ENCODE measurements around the gene SMC3.
A peak's percentile ranks its signal among the peaks of the same experiment; 100 is the strongest.
"Not testable (repeated sequence)": the region's sequence is repeated elsewhere in the genome, so short reads cannot be mapped to it uniquely, and the experiment has no call there.

SMC3 gene

DNA sequence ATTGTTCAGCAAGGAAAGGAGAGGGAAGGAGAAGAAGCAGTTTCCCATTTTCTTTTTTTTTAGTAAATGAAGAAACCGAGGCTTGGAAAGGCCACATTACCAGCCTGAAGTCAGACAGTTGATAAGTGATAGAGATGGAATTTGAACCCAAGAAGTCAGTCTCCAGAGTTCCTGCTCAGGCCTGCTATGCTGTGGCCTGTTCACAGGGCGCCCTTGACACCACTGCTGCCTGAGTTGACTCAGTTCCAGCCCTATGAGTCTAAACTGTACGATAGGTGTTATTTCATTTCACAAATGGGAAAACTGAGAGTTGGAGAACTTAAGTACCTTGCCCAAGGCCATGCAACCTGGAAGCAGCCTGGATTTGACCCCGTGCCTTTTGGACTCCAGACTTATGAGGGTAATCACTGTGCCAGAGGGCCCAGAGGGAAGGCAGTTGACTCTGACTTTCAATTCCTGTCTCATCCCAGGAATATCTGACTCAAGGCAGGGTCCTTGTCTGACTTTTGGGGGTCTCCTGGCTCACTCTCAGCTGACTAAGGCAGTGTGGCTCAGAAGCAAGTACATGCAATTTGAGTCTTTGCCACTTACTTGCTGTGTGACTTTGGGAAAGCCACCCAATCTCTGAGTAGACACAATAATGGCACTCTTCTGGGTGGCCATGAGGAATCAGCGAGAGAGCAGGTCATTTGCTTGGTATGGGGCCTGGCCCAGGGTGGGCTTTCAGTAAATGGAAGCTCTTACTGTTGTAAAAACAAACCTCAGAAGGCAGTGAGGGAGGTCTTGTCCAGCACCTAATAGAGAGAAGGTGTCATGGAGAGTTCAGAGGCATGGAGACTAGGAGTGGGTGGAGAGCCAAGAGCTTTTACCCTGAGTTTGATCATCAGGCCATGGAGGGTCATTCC, 58.7 kb downstream of the SMC3 start:
- no peak for DNase-seq

DNA sequence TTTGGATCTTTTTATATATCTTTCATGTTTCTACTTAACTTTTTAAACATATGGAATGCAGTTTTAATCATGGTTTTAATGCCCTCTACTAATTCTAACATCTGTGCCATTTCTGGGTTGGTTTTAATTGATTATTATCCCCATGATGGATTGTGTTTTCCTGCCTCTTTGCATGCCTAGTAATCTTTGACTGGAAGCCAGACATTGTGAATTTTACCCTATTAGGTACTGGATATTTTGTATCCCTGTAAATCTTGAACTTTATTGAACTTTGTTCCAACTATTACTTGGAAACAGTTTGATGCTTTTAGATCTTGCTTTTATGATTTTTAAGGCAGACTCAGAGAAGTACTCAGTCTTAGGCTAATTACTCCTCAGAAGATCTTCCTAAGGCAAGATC, 60.7 kb downstream of the SMC3 start:
- no peak for DNase-seq

DNA sequence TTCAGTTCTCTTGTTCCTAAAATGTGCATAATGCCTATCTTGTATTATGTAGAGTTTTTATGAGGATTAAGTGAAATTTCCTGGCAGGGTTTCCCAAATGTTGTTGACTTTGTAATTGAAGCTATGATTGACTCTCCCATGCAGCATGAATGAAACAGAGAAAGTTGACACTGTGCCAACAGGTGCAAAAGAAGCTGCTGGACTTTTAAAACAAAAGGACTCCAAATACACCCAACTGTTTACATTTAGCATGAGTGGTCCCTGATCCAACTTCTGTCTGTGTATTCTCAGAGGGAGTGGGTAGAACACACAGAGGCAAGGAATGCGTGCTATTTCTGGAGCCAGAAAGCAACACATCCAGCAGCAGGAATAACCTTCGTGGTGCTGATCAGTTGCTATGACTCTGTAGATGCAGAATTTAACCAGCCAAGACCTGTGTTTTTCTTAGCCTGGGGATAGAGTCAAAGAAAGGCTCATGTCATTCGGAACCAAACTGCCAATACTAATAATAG, 62.2 kb downstream of the SMC3 start:
- DNase-seq, result peak; percentile 93

DNA sequence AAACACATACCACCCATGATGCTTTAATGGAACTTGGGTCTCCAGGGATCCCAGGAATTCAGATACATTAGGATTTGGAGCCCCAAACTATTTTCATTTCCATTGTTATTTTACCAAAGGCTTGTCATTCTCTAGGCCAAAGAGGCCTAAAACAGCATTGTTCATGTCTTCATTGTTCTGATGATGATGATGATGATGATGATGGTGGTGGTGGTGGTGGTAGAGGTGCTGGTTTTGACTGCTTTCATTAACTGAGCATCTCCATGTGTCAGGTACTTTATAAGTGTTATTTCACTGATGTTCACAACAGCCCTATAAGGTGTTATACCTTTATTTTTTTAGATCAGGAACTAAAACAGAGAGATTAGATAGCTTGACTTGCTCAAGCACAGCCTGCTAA, 64.4 kb downstream of the SMC3 start:
- no peak for DNase-seq

DNA sequence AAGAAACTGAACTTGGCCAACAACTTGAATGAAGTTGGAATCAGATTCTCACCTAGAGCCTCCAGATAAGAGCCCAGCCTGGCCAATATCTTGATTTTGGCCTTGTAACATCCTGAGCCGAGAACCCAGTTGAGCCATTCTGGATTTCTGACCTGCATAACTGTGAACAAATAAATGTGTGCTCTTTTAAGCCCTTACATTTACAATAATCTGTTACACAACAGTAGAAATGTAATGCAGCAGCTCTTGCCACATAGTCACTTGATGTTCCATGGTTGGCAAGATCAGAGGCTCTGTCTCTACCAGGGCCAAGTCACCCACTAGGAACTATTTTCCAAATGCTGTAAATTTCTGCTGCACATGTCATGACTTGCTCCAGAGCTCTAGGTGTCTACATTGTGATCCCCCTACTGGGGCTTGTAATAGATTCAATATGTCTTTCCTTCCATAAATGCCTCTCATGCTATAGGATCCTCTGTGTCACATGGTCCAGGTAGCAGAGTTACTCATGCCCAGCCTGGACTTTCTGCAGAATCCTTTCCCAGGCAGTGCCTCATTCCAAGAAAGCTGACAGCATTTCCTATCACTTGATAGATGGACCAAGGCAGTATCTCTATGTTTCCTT, 65.2 kb downstream of the SMC3 start:
- DNase-seq, result no peak

DNA sequence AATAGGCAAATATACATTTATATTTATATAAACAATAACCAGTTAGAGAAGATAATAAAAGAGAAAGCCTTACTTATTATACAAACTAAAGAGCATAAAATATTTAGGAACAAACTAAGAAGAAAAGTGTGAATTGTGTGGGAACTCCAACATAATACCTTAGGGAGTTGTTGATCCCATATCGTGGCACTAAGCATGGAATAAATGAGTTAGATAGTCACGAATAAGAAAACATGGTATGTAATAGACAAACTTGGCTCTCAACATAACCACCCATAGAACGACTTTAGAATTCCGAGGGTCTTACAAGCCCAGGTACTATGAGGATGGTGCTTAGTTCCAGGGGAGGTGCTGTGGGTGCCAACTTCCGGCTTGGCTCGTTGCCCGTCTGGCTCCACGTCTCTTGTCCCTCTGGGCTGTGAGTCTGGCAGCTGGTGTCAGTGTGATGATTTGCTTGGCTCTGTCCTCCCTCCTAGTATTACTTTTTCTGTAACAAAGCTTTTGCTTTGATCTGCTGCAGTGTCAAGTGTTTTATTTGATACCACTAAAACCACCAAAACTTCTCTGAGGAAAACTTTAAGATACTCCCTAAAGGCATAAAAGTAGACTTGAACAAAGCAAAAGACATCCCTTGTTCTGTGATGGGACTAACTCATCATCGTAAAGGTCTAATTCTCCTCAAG, 67.2 kb downstream of the SMC3 start:
- peak; percentile 95 for DNase-seq

DNA sequence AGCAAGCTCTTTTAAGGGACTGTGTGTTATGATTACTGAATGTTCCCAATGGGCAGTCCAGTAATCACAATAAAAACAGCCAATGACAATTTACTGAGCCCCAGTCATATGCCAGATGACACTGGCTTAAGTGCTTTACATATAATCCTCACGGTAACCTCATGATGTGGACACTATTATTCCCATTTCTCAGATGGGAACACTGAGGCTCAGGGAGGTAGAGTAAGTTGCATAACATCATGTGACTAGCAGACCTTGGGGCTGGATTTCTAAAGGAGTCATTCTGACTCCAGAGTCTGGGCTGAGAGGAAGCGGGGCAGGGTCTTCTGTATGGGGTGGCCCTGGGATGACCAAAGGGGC, 69.1 kb downstream of the SMC3 start:
- no peak for DNase-seq

DNA sequence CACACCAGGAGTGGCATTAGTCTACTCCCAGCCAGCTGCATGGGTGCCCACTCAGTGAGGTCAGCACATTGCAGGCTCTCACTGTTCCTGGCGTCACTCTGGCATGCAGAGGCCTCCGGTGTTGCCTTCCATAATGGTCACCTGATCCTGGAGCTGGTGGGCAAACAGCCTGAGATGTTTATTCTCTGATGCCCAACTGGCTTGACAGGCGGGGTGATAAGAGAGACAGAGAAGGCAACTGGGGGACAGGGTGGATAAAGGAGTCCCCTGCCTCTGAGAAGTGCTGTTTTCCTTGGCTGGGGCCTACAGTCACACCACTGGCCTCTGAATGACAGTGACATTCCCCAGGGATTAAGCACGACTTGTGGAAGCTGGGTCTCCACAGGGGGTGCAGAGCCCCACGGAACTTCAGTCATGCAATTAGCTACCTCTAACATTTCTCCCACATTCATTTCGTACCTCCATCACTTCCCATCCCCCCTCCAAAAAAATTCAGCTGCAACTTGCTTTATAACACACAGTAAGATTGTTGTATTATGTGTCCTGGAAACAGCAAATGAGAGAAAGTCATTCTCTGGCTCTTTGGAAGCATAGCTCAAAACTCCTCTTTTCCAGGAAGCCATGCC, 69.5 kb downstream of the SMC3 start:
- DNase-seq, result peak; percentile 36

DNA sequence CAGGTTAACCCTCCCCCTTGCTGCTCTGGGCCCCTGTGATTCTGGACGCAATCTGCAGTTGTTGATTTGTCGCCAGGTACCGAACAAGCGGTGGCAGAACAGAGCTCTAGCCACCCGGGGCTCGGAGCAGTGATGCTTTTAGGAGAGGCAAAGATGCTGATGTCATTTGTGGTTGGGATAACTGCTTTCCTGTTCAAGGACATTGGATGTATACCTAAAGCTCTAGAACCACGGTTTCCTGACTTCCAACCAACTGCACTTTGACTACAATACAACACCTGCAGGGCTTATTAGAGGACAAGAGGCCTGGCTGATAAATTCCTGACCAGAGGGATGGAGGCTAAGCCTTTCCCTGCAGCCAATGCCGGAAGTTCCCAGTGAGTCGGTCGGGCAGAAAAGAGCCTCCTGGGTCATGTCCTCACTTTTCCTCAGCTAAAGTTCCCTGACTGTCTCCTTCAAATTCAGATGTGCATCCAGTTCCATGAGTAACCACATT, 70.1 kb downstream of the SMC3 start:
- peak; percentile 66 for DNase-seq

DNA sequence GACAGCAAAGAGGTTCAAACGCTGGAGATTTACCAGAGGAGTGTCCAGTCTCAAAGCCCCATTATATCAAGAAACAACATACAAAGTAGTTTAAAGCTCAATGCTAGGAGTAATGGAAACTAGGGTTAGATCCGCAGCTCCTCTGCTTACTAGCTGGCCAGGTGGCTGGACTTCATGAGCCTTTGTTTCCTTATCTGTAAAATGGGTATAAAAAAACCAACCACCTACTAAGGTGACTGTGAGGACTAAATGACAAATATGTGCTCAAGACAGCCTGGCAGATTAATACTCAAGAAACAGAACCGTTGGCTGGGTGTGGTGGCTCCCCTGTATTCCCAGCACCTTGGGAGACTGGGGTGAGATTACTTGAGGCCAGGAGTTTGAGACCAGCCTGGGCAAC, 70.8 kb downstream of the SMC3 start:
- DNase-seq, result no peak

DNA sequence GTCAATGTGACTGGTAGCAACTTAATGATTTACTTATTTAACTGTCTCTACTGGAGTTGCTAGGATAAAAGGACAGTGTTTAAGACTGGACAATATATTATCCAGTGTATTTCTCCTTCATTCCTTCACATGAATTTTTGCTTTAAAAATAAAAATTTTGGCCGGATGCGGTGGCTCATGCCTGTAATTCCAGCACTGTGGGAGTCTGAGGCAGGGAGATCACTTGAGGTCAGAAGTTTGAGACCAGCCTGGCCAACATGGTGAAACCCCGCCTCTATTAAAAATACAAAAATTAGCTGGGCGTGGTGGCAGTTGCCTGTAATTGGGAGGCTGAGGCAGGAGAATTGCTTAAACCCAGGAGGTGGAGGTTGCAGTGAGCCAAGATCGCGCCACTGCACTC, 71.6 kb downstream of the SMC3 start:
- DNase-seq, result not testable (repeated sequence)

DNA sequence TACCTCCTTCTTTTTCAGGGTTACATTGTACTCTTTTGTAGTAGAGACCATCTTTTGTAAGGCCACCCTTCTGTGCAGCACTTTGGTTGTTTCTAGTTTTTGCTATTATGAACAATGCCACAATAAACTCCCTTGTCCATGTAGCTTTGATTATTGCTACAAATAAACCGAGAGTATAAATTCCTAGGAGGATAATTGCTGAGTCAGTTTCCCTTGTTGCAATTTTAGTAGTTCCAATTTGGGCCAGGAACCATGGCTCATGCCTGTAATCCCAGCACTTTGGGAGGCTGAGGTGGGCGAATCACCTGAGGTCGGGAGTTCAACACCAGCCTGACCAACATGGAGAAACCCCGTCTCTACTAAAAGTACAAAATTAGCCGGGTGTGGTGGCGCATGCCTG, 72.4 kb downstream of the SMC3 start:
- DNase-seq, result not testable (repeated sequence)

DNA sequence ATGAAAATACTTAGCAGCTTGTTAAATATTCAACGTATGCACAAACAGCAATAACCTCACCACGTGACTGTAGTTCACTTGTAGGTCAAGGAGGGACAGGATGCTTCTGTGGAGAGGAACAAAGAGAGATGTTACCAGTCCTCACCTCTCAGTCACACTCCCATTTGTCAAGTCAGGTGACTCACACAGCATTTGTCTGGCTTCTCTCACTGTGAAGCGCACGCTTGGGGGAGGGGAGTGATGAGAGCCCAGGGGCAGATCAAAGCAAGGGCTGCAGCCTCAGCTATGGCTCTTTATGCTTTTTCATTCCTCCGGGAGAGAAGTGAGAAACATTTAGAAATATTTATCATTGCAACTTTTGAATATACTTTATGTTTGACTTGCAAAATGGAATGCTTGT, 73.8 kb downstream of the SMC3 start:
- DNase-seq, result peak; percentile 98

DNA sequence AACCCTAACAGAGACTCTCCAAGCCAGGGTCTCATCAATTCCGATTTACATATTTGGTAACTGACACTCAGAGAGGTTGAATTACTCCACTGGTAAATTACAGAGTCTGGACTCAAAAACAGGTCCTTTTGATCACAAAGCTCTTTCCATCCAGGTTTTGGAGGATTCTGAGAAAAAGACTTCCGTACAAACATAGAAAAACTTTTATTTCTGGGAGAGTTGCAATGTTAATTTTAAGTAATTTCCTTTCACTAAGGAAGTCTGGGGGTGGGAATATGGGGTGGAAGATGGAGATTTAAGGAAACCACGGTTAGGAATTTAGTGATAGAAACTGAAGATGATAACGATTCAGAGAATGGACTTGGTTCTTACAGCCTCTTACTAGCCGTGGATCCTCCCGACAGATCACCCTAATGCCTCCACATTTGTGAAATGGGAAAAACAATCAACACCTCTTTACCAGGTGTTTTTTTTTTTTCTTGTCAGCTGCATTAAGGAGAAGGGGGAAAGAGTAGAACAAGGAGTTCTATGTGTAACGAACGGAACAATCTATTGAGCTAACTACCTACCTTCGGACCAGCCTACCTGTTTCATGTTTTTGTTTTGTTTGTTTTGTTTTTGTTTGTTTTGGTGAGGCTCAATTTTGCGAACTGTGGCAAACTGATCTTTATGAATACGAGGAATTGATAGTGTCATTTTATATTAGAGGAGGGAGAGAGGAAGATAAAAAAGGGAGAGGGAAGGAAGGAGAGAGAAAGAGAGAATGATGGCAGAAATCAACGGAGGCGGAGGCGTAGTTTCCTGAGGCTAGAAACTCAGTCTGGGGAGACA, 74.9 kb downstream of the SMC3 start:
- DNase-seq, result peak; percentile 61

DNA sequence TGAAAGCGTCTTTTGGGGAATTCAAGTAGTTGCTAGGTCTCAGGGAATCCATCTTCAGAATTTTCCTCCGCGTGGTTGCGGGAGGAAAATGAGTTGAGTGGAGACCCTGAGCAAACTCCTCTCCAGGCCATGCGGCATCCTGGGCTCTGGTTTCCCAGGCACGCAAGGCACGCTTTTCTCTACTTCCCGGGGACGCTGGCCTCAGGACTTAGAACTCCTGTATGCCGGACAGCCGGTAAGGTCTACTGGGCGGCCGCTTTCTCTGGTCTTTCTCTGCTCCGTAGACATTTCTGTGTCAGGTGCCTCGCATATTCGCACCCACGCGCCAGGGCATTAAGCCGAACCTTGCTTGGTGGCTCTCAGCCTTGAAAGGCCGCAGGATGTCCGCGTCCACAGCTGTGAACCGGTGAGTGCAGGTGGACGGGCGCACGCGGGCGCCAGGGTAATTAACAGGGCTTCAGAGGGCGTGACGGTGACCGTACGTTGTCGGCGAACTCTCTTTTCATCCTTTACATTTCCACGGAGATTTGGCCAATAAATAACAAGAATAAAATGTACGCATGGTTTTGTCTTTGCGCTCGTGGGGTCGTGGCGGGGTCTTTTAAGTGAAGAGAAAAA, 75.6 kb downstream of the SMC3 start:
- peak; percentile 92 for DNase-seq

DNA sequence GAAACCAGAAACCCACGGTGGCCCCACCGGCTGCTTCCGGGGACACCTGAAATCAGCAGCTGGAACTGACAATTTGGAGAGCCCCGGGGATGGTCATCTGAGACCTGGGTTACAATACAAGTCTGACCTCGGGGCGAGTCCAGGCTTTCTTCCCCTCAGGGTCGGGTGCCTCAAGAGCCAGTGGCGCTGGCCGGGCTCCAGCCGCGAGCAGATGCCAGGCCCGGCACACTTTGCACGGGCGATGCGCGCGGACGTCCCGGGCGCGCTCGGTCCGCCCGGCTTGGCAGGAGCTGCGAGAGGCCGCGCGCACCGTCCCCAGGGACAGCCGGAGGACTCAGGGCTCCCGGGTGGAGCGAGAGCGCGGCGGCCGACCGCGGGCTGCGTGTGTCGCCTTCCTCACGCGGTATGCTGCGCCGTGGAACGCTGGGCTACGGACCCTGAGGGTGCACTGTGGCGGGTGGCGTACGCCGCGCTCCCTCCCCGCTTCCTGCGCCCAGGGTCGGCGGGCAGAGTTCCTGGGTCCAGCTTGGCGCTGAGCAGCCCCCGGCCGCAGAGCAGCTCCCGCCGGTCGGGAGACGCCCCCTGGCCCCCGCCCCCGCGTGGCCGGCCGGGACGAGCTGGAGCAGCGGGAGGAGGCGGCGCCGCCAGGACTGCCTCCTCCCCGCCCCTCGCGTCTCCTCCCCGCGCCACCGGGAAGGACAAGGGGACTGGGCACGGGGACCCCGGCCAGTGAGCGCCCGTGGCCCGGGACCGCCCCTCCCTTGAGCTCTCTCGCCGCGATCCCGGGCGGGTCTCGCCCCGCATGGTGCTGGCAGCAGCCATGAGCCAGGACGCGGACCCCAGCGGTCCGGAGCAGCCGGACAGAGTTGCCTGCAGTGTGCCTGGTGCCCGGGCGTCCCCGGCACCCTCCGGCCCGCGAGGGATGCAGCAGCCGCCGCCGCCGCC, 76.4 kb downstream of the SMC3 start, which contains the start of gene RBM20:
RBM20 (plus strand) TSS at position 684 of the 945 bp plus-strand sequence; CDS start at position 803, 119 bp downstream.
- DNase-seq, result peak; percentile 89

DNA sequence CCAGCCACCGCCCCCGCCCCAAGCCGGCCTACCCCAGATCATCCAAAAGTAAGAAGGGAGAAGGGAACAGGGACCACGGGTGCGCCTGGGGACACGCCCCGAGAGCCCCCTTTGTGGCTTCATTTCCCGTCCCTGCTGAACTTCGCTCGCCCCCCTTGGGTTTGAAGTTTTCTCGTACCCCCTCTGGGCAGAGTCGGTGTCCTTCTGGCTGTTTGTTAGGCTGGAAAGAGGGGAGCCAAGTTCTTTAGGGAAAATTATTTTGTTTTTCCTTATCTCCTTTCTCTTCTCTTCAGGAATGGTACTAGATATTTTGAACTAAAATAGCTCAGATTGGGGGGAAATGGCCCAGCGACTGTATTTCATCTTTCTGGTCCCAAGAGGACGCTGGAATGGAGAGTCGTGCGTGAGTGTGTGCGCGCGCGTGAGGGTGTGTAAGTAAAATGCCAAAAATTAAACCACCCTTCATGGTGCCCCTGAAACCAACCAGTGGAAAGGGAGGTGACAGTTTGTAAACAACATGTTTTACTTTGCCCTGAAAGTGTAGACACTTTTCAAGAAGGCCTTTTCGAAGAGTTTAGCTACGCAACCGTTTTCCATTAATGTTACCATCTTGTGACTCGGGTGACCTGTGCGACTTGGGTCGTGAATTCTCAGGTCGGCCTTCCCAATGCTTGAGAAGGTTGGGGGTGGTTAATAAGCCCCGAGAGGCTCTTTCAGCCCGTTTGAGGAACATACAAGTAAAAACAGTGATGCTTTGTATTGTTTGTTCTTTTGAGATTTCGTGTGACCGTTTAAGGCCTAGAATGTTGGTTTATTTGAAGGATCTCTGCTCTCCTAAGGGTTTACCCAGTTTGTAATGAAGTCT, 77.3 kb downstream of the SMC3 start:
- DNase-seq, result peak; percentile 73

DNA sequence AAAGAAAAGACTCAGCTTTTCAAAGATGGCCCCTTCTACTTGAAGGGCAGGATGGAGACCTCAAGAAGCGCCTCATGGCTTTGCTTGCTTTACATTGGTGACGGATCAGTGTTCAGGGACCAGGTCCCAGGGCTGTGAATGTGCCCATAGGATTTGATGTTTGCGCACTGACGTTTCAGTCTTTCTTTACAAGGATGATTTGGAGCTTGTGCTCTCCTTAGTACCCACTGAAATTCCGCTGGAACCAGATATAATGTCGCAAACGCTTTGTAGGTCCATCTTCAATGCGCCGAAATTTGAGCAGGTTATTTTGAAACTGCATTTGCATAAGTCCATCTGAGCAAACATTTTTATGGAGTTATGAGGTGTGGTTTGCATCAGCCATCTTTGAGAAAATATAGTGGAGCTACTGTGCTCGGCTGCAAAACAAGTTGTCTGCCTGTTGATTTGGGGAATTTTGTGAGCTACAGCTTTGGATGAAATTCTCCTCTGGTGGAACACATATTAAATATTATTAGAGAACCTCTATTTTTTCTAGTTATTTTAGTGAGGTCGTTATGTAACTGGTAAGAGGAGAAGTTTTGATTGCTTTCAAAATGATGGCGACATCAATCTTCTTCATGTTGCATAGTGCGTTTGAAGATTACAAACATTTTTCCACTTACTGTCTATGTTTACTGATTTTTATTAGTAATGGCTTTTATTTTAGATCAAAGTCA, 79.1 kb downstream of the SMC3 start:
- peak; percentile 91 for DNase-seq

DNA sequence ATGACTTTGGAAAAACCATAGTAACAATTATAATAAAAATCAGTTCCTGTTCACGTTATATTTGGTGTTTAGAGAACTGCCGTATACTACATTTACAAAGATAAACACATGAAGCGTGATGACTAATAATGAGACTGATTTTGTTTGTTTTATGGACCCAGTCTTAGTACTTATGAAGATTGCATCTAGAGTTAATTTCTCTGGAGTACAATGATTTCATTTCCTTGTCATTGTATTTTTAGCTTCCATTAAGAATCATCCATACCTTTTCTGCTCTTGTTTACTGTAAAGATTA, 79.6 kb downstream of the SMC3 start:
- peak; percentile 62 for DNase-seq
